Stimulated activated CD8-positive, alpha-beta memory T cell treated with anti-CD3 and anti-CD28 coated beads, Interleukin-7, amount 100 ng/mL, for 4 hours (primary cell): ENCODE results near the gene MIA.
A peak's percentile ranks its signal among the peaks of the same experiment; 100 is the strongest.
"Not testable (repeated sequence)": the region's sequence is repeated elsewhere in the genome, so short reads cannot be mapped to it uniquely, and the experiment has no call there.

ENCODE experiments used
- DNase-seq, 2 donors: peaks; one replicate each; pipeline ENCODE4 v3.0.0-alpha.2; 2020; ENCODE audit warnings: low read depth in 2 of 2

The MIA gene

GRCh38 chr19:40780582-40780981 is 5.3 kb downstream of the MIA start:
- no peak for DNase-seq

- DNase-seq: no peak
These were observed 5.8 kb downstream of the MIA start for GRCh38 chr19:40781140-40781539.

- no peak for DNase-seq
These were observed 8.4 kb downstream of the MIA start for GRCh38 chr19:40783711-40784110.

- not testable (repeated sequence) for DNase-seq
These were observed 8.8 kb downstream of the MIA start for GRCh38 chr19:40784146-40784545.

GRCh38 chr19:40785526-40785925 is 10.2 kb downstream of the MIA start:
- no peak for DNase-seq

GRCh38 chr19:40786060-40787037 is 11.0 kb downstream of the MIA start:
- DNase-seq: no peak

- DNase-seq: no peak
These were observed 16.0 kb downstream of the MIA start for GRCh38 chr19:40791349-40791748.

GRCh38 chr19:40791996-40792395 is 16.7 kb downstream of the MIA start:
- no peak for DNase-seq

GRCh38 chr19:40797166-40797962 is 22.0 kb downstream of the MIA start:
- DNase-seq: no peak

GRCh38 chr19:40797963-40798682 is 22.8 kb downstream of the MIA start:
- peak in 1 of 2 donors; percentile 53 for DNase-seq

GRCh38 chr19:40798683-40799557 is 23.6 kb downstream of the MIA start, which contains the start of gene EGLN2:
TSS of gene EGLN2 (plus strand) at chr19:40799191. CDS start at chr19:40800573, 1,382 bp downstream.
- peak; percentile 100 for DNase-seq

GRCh38 chr19:40799558-40800338 is 24.4 kb downstream of the MIA start:
- no peak for DNase-seq

- no peak for DNase-seq
These were observed 25.1 kb downstream of the MIA start for GRCh38 chr19:40800339-40800996.

- DNase-seq: no peak
These were observed 25.7 kb downstream of the MIA start for GRCh38 chr19:40800997-40801377.

GRCh38 chr19:40801426-40802299 is 26.3 kb downstream of the MIA start:
- DNase-seq: no peak

- DNase-seq: no peak
These were observed 27.2 kb downstream of the MIA start for GRCh38 chr19:40802300-40803169.

- DNase-seq: no peak
These were observed 28.0 kb downstream of the MIA start for GRCh38 chr19:40803170-40803856.
